ENCODE results near the gene TRMT10A.

DNA sequence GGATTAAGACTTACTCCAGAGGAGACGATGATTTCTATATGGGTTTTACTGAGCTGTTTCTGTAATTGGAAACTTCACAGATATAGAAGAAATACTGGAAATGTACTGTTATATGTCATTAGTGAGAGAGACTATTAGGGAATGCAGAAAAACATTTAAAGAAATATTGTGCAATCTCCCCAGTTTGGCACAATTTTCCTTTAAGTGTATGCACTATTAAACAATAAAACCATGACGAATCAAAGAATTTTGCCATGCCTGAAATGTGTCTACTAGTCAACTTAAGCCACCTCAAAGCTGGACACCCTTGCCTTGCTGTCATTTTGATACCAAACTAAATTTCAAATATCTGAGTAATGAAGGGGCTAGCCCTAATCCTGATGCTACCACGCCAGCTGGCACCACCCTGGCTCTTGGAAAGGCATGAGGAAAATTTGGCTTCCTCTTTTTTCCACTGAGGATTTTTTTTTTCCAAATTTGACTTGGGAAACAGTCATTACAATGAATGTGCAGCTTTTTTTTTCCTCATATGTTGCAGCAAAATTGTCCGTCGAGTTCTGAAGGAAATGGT lies 46.9 kb upstream of the TRMT10A start:
- TF ChIP-seq, protein P1, sequence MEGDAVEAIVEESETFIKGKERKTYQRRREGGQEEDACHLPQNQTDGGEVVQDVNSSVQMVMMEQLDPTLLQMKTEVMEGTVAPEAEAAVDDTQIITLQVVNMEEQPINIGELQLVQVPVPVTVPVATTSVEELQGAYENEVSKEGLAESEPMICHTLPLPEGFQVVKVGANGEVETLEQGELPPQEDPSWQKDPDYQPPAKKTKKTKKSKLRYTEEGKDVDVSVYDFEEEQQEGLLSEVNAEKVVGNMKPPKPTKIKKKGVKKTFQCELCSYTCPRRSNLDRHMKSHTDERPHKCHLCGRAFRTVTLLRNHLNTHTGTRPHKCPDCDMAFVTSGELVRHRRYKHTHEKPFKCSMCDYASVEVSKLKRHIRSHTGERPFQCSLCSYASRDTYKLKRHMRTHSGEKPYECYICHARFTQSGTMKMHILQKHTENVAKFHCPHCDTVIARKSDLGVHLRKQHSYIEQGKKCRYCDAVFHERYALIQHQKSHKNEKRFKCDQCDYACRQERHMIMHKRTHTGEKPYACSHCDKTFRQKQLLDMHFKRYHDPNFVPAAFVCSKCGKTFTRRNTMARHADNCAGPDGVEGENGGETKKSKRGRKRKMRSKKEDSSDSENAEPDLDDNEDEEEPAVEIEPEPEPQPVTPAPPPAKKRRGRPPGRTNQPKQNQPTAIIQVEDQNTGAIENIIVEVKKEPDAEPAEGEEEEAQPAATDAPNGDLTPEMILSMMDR (IDR thresholded peaks at IDR 0.05 in 8 of 11, conservative IDR thresholded peaks at IDR 0.05 in 3 of 11): no peak
- TF ChIP-seq POLR2A (IDR thresholded peaks at IDR 0.05) (no peak), POLR2AphosphoS5 (IDR thresholded peaks at IDR 0.05) (no peak)
